Common myeloid progenitor, CD34-positive (primary cell): Measurements from ENCODE around the gene CCT8. TPM values are rescaled to one million over a fixed set of nuclear protein-coding genes. Genes with fewer than 3 reads are reported as not detected.

Source experiments
- CTCF ChIA-PET: fragments of 350-600 bp; sonication (Branson Sonifier 250); formaldehyde crosslinking; loops from one replicate; lab custom pipeline; 2021; ENCODE audit warnings: antibody characterized with exemption; lab: Charles Lee
- POLR2A ChIA-PET: fragments of 350-600 bp; sonication (Branson Sonifier 250); formaldehyde crosslinking; loops from one replicate; lab custom pipeline; 2021; ENCODE audit warnings: antibody characterized with exemption; lab: Charles Lee
- DNase-seq, 3 donors: peaks; one replicate each; pipeline versions ENCODE4 v3.0.0 to v3.0.0-alpha.2; 2013
- H3K27ac ChIP-seq, 2 experiments: 1 replicate in 1 of 2; 2 replicates in 1 of 2; pipeline ENCODE4 v1.7.0; 2013; ENCODE audit warnings: inconsistent platforms in 2 of 2, low read length in 2 of 2, mild to moderate bottlenecking in 2 of 2, low read depth in 1 of 2, moderate library complexity in 1 of 2; ENCODE audit not compliant: severe bottlenecking in 2 of 2, insufficient read depth in 1 of 2, poor library complexity in 1 of 2
- H3K27me3 ChIP-seq, 5 experiments: replicated peaks in 2 of 5; 1 replicate in 3 of 5; 2 replicates in 2 of 5; pipeline versions ENCODE4 v1.6.1 to v1.7.0; 2013; ENCODE audit warnings: low read length in 4 of 5, mild to moderate bottlenecking in 2 of 5, moderate library complexity in 2 of 5, inconsistent platforms in 1 of 5; ENCODE audit not compliant: insufficient read depth in 5 of 5, control insufficient read depth in 4 of 5
- H3K36me3 ChIP-seq, 4 experiments: 1 replicate in 2 of 4; 2 replicates in 2 of 4; pipeline versions ENCODE4 v1.6.1 to v1.7.0; 2013; ENCODE audit warnings: low read length in 3 of 4, control low read depth in 1 of 4, mild to moderate bottlenecking in 1 of 4; ENCODE audit not compliant: control insufficient read depth in 4 of 4, insufficient read depth in 4 of 4
- H3K4me1 ChIP-seq, 4 experiments: 1 replicate in 3 of 4; 2 replicates in 1 of 4; pipeline versions ENCODE4 v1.6.1 to v1.7.1; 2013; ENCODE audit warnings: low read length in 3 of 4, mild to moderate bottlenecking in 3 of 4, control low read depth in 1 of 4, inconsistent platforms in 1 of 4, moderate library complexity in 1 of 4; ENCODE audit not compliant: control insufficient read depth in 4 of 4, insufficient read depth in 4 of 4; ENCODE audit errors: control extremely low read depth in 1 of 4
- H3K4me3 ChIP-seq, 7 experiments: 1 replicate in 4 of 7; 2 replicates in 3 of 7; pipeline versions ENCODE4 v1.5.1 to v1.7.0; 2013; ENCODE audit warnings: mild to moderate bottlenecking in 7 of 7, low read length in 6 of 7, moderate library complexity in 6 of 7, inconsistent platforms in 2 of 7, low read depth in 2 of 7, control low read depth in 1 of 7; ENCODE audit not compliant: insufficient read depth in 4 of 7, control insufficient read depth in 1 of 7; ENCODE audit errors: extremely low read depth in 1 of 7
- H3K9me3 ChIP-seq, 5 experiments: 1 replicate in 4 of 5; 2 replicates in 1 of 5; pipeline versions ENCODE4 v1.6.1 to v1.7.1; 2013; ENCODE audit warnings: low read length in 4 of 5, mild to moderate bottlenecking in 2 of 5, inconsistent platforms in 1 of 5, low read depth in 1 of 5, moderate library complexity in 1 of 5; ENCODE audit not compliant: control insufficient read depth in 4 of 5, insufficient read depth in 2 of 5; ENCODE audit errors: control extremely low read depth in 1 of 5
- WGBS: methylation state at CpG from one replicate; pipeline ENCODE4 v1.1.5; 2013; ENCODE audit not compliant: insufficient coverage; 5-methylcytosine and 5-hydroxymethylcytosine counted together
- polyA plus RNA-seq: library from polyadenylated mRNA; unstranded; fragments of 120-200 nt; gene quantifications from one replicate; pipeline ENCODE4 v1.2.1, GENCODE V29; 2013

The CCT8 gene, protein sequence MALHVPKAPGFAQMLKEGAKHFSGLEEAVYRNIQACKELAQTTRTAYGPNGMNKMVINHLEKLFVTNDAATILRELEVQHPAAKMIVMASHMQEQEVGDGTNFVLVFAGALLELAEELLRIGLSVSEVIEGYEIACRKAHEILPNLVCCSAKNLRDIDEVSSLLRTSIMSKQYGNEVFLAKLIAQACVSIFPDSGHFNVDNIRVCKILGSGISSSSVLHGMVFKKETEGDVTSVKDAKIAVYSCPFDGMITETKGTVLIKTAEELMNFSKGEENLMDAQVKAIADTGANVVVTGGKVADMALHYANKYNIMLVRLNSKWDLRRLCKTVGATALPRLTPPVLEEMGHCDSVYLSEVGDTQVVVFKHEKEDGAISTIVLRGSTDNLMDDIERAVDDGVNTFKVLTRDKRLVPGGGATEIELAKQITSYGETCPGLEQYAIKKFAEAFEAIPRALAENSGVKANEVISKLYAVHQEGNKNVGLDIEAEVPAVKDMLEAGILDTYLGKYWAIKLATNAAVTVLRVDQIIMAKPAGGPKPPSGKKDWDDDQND
- polyA plus RNA-seq: 215 TPM

DNA sequence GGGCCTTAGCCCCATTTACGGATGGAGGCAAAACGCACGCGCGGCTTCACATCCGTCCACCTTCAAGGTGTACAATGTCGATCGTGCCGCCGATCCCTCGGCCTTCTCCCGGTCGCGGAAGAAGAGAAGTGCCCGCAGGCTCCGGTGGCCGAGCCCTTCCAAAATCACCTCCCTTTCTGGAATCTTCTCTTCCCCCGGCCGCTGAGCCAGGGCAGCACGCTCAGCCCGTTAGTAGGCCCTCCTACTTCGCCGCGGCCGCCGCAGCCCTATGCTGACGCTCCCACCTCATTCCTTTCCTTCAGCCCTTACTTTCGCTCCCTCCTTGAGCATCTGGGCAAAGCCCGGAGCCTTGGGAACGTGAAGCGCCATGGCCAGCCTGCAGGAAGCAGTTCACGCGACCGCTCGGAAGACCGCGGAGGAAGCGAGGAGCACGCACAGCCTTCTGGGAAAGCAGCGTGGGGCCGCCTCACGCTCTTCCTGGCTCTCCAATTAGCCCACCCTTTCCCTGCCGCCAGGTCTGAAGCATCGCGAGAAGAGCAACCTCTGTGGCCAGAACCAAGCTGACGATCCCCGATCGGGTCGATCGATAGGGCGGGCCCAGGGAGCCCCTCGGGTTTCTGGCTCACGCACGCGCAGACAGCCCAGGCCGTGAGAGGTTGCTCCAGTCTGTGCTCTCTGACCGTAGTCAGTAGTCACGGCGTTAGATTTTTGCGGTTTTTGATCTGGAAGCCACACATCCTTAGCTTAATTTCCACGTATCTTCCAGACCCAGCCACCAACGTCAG lies at the start of gene CCT8:
Gene CCT8, minus strand, starts transcription at position 427 of the 785 bp plus-strand sequence. Its CDS starts 58 bp downstream, at position 369.
- peaks cover 19 to 50% (median 37%) of the 10 kb centered on the region in 4 experiments for H3K4me1 ChIP-seq
- peak; percentile 100 for DNase-seq
- WGBS: 0% methylated on average over 59 of the region's 62 CpGs
- H3K27me3 ChIP-seq: no peaks in the 10 kb centered on the region
- POLR2A ChIA-PET: interaction anchor here (0.7 to 1.6 kb wide), 3 partner anchors 9 to 226 kb away, joined by 3 to 5 read pairs (median 4); partner anchors contain the start of genes BACH1 and USP16
- H3K9me3 ChIP-seq: no peaks in the 10 kb centered on the region
- CTCF ChIA-PET: interaction anchor here (1.4 kb wide), 2 partner anchors 9 to 52 kb away, joined by 3 to 5 read pairs; no protein-coding TSS in a partner anchor
- H3K36me3 ChIP-seq: peaks cover 0 to 21% (median 9%) of the 10 kb centered on the region in 4 experiments
- H3K4me3 ChIP-seq: peak within 1 kb of the TSS; percentile 91 to 99 (median 96)
- peak within 1 kb of the TSS; percentile 92 to 96 for H3K27ac ChIP-seq

GRCh38 chr21:29121759-29122158 lies 48.3 kb upstream of the CCT8 start:
- no peaks in the 10 kb centered on the region for H3K27me3 ChIP-seq
- DNase-seq: no peak
- CTCF ChIA-PET: interaction anchor here (1.1 to 1.3 kb wide), 2 partner anchors 244 to 250 kb away, joined by 3 to 5 read pairs; no protein-coding TSS in a partner anchor
- H3K27ac ChIP-seq: no peak overlapping the region
- no peak overlapping the region for H3K4me3 ChIP-seq
- H3K36me3 ChIP-seq: no peaks in the 10 kb centered on the region
- H3K4me1 ChIP-seq: peaks cover 0 to 2% (median 0%) of the 10 kb centered on the region in 4 experiments
- WGBS: 100% methylated on average over 1 of the region's 1 CpG
- POLR2A ChIA-PET: no interaction called here
- H3K9me3 ChIP-seq: no peaks in the 10 kb centered on the region

DNA sequence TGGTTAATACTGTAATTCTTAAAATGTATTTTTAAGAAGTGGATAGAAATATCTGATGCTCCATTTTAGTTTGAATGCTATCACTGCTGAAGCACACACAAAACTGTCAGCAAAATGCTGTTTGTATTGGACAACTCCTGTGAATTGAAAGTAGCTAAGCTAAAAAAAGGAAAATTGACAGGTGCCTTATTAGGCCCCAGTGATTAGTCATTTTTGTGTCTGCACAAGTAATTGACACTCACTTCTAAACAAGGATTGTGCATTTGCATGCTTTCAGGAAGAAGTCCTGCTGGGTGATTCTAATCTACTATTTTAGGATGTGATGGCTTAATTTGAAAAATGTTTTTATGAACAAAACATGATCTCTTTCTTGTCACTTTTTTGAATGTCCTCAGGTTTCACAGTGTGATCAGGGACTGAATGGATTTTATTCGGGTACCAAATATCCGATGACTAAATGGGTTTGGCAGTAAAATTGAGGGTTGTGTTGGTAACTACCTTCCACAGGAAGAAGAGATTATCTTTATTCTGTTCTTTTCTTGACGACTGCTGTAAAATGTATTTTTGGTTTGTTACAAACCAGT lies 44.0 kb upstream of the CCT8 start:
- H3K4me3 ChIP-seq: no peak overlapping the region
- POLR2A ChIA-PET: no interaction called here
- 94% methylated on average over 3 of the region's 3 CpGs for WGBS
- H3K4me1 ChIP-seq: peaks cover 0 to 2% (median 0%) of the 10 kb centered on the region in 4 experiments
- CTCF ChIA-PET: interaction anchor here (1.2 to 4.0 kb wide), 2 partner anchors 12 to 31 kb away, joined by 3 to 16 read pairs; no protein-coding TSS in a partner anchor
- H3K36me3 ChIP-seq: no peaks in the 10 kb centered on the region
- H3K27ac ChIP-seq: no peak overlapping the region
- H3K27me3 ChIP-seq: no peaks in the 10 kb centered on the region
- H3K9me3 ChIP-seq: no peaks in the 10 kb centered on the region
- DNase-seq: peak in 1 of 3 donors; percentile 9

DNA sequence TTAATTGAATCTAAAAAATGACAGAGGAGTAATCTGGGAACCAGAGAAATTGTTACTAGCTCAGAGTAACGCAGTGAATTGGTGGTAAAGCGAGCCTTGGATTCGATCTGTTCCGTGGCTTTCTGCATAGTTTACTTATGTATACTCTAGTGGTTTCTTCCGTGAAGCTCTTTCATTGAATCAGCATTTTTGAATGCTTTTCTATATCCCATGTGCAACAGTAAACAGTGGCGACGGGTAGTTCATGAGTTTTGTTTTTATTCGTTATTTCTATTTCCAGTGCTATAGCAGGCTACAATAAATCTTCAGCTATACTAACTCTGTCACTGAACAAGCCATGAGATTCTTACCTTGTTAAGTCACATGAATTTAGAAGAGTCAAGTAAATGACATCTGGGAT lies 42.5 kb upstream of the CCT8 start:
- H3K36me3 ChIP-seq: peaks cover 0 to 3% (median 0%) of the 10 kb centered on the region in 4 experiments
- ChIA-PET POLR2A (interaction anchor here (0.5 kb wide), 1 partner anchor 1086 kb away, joined by 3 read pairs; no protein-coding TSS in a partner anchor), CTCF (interaction anchor here (4.0 kb wide), 1 partner anchor 10 kb away, joined by 16 read pairs; no protein-coding TSS in a partner anchor)
- no peaks in the 10 kb centered on the region for H3K27me3 ChIP-seq
- WGBS: 98% methylated on average over 5 of the region's 8 CpGs
- H3K4me3 ChIP-seq: no peak overlapping the region
- no peak overlapping the region for H3K27ac ChIP-seq
- no peaks in the 10 kb centered on the region for H3K9me3 ChIP-seq
- peaks cover 0 to 2% (median 0%) of the 10 kb centered on the region in 4 experiments for H3K4me1 ChIP-seq
- no peak for DNase-seq

GRCh38 chr21:29114765-29115500 lies 41.5 kb upstream of the CCT8 start:
- peaks cover 0 to 3% (median 0%) of the 10 kb centered on the region in 4 experiments for H3K36me3 ChIP-seq
- H3K9me3 ChIP-seq: no peaks in the 10 kb centered on the region
- H3K4me1 ChIP-seq: peaks cover 0 to 2% (median 0%) of the 10 kb centered on the region in 4 experiments
- WGBS: 98% methylated on average over 4 of the region's 5 CpGs
- H3K27ac ChIP-seq: no peak overlapping the region
- POLR2A ChIA-PET: no interaction called here
- no peak for DNase-seq
- CTCF ChIA-PET: interaction anchor here (1.2 to 4.0 kb wide), 2 partner anchors 9 to 31 kb away, joined by 3 to 16 read pairs; no protein-coding TSS in a partner anchor
- H3K27me3 ChIP-seq: no peaks in the 10 kb centered on the region
- no peak overlapping the region for H3K4me3 ChIP-seq

- no peaks in the 10 kb centered on the region for H3K36me3 ChIP-seq
- no peak for DNase-seq
- ChIA-PET CTCF (interaction anchor here (0.7 to 3.4 kb wide), 4 partner anchors 8 to 266 kb away, joined by 3 to 16 read pairs (median 4); no protein-coding TSS in a partner anchor), POLR2A (no interaction called here)
- no peak overlapping the region for H3K27ac ChIP-seq
- 100% methylated on average over 2 of the region's 3 CpGs for WGBS
- H3K4me1 ChIP-seq: peaks cover 0 to 2% (median 0%) of the 10 kb centered on the region in 4 experiments
- no peaks in the 10 kb centered on the region for H3K9me3 ChIP-seq
- H3K27me3 ChIP-seq: no peaks in the 10 kb centered on the region
- H3K4me3 ChIP-seq: no peak overlapping the region
Observed at GRCh38 chr21:29105218-29105617, 31.8 kb upstream of the CCT8 start.
